Measurements from ENCODE around the gene SKI. TPM values are rescaled to one million over a fixed set of nuclear protein-coding genes. Genes with fewer than 3 reads are reported as not detected.

Gene SKI
- total and polyA plus RNA-seq, 8 donors: 55.8 to 89.0 (median 73.9) TPM

DNA sequence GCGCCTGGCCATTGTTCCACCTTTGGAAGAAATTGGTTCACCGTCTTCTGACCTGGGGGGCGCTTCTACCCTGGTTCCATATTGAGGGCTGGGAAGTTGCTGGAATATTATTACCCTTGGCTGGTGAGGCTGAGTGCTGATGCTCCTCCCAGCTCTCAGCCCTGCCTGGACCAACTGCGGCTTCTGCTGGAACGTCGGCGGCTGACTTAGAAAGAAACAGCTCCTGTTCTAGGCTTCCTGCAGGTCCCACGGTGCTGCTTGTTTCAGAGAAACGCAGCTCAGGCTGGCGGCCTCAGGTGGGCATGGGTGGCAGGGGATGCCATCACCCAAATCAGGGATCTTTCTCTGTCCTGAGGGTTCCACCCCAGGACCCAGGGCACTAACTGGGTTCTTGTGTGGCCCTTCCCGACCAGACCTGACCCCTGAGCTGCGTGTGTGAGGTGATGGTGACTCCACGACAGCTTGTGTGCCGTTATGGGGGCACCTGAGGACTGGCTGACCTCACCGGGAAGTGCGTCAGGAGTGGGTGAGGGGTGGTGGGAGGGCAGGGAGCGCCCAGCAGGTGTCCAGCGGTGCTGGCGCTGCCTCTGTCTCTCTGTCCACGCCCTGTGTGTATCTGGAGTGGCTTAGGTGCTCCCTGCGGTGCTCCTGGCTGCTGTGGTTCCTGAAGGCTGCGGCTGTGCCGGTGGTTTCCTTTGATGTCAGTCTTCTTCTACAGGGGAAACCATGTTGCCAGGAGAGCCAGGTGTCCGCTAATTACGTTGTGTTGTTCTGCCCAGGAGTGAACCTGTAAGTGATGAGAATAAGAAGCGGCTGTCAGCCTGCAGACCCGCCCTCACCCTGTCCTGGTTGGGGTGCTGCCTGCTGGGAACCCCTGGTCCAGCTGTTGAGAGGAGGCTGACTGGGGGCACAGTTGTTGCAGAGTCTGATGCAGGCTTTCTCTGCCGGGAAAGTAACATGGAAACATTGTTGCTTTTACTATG lies 8.9 kb downstream of the SKI start:
- peaks cover 0 to 10% of the 10 kb centered on the region in 2 donors for H3K36me3 ChIP-seq
- ATAC-seq (no peak), DNase-seq (no peak)
- TF ChIP-seq, protein P1, sequence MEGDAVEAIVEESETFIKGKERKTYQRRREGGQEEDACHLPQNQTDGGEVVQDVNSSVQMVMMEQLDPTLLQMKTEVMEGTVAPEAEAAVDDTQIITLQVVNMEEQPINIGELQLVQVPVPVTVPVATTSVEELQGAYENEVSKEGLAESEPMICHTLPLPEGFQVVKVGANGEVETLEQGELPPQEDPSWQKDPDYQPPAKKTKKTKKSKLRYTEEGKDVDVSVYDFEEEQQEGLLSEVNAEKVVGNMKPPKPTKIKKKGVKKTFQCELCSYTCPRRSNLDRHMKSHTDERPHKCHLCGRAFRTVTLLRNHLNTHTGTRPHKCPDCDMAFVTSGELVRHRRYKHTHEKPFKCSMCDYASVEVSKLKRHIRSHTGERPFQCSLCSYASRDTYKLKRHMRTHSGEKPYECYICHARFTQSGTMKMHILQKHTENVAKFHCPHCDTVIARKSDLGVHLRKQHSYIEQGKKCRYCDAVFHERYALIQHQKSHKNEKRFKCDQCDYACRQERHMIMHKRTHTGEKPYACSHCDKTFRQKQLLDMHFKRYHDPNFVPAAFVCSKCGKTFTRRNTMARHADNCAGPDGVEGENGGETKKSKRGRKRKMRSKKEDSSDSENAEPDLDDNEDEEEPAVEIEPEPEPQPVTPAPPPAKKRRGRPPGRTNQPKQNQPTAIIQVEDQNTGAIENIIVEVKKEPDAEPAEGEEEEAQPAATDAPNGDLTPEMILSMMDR (IDR thresholded peaks at IDR 0.05): no peak
- no peaks in the 10 kb centered on the region for H3K9me3 ChIP-seq
- peak overlapping the region in 1 of 2 donors; percentile 24 for H3K27ac ChIP-seq
- no peaks in the 10 kb centered on the region for H3K27me3 ChIP-seq
- intact Hi-C loops (cut with DNase I): loop anchor here in 1 of 2 donors (10.0 kb wide), 1 partner anchor 78 kb away; no protein-coding TSS in a partner anchor
- H3K4me3 ChIP-seq: no peak overlapping the region
- peaks cover 93 to 100% of the 10 kb centered on the region in 2 donors for H3K4me1 ChIP-seq

DNA sequence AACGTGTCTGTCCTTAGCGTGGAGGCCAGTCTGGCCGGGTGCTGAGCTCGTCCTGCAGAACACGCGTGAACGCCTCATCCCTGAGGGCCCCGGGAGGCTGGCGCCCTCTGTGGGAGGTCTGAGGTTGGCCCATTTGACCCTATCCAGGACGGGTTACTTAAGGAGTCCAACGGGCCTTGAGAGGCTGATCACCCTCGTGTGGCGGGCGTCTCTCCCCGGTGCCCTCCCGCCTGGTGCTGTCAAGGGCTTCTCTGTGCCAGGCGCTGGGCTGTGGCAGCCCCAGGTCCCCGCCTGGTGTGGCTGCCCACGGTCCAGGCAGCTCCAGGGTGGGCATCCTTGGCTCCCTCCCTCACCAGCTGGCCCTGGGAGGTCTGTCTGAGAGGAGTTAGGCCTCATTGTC lies 9.7 kb downstream of the SKI start:
- no peak for ATAC-seq
- peaks cover 0 to 10% of the 10 kb centered on the region in 2 donors for H3K36me3 ChIP-seq
- H3K9me3 ChIP-seq: no peaks in the 10 kb centered on the region
- intact Hi-C loops (cut with DNase I): loop anchor here in 1 of 2 donors (10.0 kb wide), 1 partner anchor 77 kb away; no protein-coding TSS in a partner anchor
- H3K4me3 ChIP-seq: no peak overlapping the region
- TF ChIP-seq, protein P1 (IDR thresholded peaks at IDR 0.05): no peak
- peaks cover 85 to 100% of the 10 kb centered on the region in 2 donors for H3K4me1 ChIP-seq
- peak overlapping the region in 1 of 2 donors; percentile 24 for H3K27ac ChIP-seq
- no peak for DNase-seq
- no peaks in the 10 kb centered on the region for H3K27me3 ChIP-seq

DNA sequence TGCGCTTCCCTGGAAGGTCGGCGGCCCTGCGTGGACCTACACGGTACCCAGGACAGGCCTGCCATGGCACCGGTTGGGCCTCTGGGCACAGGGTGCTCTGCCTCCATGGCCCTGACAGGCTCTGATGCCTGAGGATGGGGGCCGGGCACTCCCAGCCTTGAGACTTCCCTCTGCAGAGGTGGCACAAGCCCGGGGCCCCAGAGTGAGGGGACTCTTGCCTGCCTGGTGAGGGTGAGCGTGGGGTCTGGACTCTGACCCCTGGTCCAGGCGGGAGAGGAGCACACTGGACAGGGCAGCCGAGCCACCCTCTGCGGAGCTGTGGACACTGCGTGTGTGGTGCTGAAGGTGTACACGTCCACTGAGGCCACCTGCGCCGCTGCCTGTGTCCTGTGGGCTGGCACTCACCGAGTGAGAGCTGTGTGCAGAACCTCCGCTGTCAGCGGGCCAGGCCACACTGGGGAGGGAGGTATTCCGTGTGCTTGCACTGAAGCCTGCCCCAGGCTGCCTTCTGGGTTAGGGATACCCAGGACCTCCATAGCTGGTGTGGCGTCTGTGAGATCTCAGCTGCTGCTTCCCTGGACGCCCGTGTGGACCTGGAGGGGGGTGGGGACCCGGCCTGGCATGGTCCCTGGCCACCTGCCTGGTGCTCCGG lies 10.4 kb downstream of the SKI start:
- peaks cover 79 to 99% of the 10 kb centered on the region in 2 donors for H3K4me1 ChIP-seq
- intact Hi-C loops (cut with DNase I): loop anchor here in 1 of 2 donors (10.0 kb wide), 1 partner anchor 76 kb away; no protein-coding TSS in a partner anchor
- no peaks in the 10 kb centered on the region for H3K27me3 ChIP-seq
- peaks cover 0 to 10% of the 10 kb centered on the region in 2 donors for H3K36me3 ChIP-seq
- H3K4me3 ChIP-seq: no peak overlapping the region
- H3K9me3 ChIP-seq: no peaks in the 10 kb centered on the region
- ATAC-seq: no peak
- no peak for DNase-seq
- TF ChIP-seq, protein P1 (IDR thresholded peaks at IDR 0.05): no peak
- peak overlapping the region in 1 of 2 donors; percentile 24 for H3K27ac ChIP-seq

DNA sequence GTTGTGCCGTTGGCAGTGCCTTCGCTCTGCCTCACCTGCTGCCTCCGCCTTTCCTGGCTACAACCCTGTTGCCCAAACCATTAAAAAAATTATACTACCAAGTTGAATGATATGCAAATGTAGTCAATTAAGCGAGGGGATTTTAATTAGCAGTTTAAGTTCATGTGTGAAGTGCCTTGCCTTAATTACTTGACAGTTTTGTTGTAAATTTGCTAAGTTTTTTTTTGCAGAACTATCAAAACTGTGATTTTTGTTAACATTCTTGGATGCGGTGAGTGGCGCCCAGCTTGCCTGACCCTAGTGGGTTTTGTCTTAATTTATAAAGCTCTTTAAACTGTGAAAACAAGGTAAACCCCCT lies 10.9 kb downstream of the SKI start:
- Histone ChIP-seq H3K27ac (no peak overlapping the region), H3K9me3 (no peaks in the 10 kb centered on the region), H3K4me1 (peaks cover 74 to 99% of the 10 kb centered on the region in 2 donors), H3K4me3 (no peak overlapping the region), H3K36me3 (peaks cover 0 to 10% of the 10 kb centered on the region in 2 donors), H3K27me3 (no peaks in the 10 kb centered on the region)
- DNase-seq (no peak), ATAC-seq (no peak)
- TF ChIP-seq, protein P1 (IDR thresholded peaks at IDR 0.05): no peak
- intact Hi-C loops (cut with DNase I): loop anchor here in 1 of 2 donors (10.0 kb wide), 1 partner anchor 76 kb away; no protein-coding TSS in a partner anchor
